Middle frontal gyrus (tissue), 1 donor: ENCODE data around the gene AIMP1.

Experiments
- DNase-seq: peaks from one replicate; pipeline ENCODE4 v3.0.0-alpha.2; 2015; ENCODE audit warnings: low spot score; ENCODE audit errors: extremely low spot score

Gene AIMP1

GRCh38 chr4:106315968-106316772 is at the start of gene AIMP1, which contains the start of gene TBCK:
Gene AIMP1 (plus strand): TSS chr4:106316550. CDS start chr4:106325010, 8,460 bp downstream.
Gene TBCK (minus strand): TSS chr4:106316209. CDS start chr4:106308960, 7,249 bp downstream.
- DNase-seq: peak; percentile 77

GRCh38 chr4:106268786-106269185 is 47.6 kb upstream of the AIMP1 start:
- no peak for DNase-seq

DNA sequence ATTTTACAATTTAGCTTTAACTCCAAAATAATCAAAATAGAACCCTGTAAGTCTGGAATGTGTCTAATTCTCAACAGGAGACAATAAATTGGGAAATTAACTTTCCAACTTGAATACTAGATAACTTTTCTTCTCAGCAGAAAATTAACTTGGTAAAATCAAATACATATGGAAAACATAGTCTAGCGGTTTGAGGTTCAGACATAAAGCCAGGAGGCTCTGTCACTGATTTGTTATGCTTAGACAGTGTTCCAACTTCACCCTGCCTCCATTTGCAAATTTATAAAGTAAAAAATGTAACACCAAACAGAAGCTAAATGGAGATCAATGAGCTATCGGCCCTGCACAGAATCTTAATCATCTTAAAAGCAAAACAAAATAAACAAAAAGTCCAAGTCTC is 46.6 kb upstream of the AIMP1 start:
- no peak for DNase-seq

DNA sequence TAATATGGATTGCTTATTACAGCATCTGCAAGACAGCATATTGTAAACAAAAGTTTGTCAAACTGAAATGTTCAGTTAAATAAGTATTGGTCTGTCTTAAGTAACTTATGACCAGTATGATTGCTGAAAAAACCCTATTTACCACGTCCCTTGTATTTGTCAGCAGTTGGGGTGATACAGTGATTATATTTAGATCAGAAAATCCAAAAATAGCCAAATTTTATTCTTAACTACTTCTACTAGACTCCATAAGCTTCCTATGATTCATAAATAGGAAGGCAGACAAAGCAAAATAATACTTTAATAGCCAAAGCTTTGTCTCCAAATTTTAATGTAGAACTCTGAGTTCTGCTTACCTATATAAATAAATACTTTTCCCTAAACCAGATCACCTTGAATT is 45.6 kb upstream of the AIMP1 start:
- no peak for DNase-seq

DNA sequence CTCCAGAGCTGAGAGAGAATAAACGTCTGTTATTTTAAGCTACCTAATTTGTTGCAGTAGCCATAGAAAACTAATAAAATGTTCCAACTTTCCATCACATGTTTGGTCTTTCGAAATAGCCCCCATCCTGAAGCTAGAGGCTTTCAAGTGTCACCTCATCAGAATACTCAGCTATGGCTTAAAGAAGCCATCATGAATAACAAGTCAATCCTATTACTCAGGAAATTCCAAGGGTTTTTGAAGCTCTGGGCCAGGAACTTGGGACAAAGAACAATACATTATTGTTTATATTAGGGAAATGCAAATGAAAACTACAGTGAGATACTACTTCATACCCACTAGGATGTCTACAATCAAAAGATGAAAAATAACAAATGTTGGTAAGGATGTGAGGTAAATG is 42.5 kb upstream of the AIMP1 start:
- no peak for DNase-seq

- no peak for DNase-seq
Observed at GRCh38 chr4:106277140-106277675, 39.1 kb upstream of the AIMP1 start.

GRCh38 chr4:106284227-106284626 is 32.1 kb upstream of the AIMP1 start:
- DNase-seq: no peak

GRCh38 chr4:106286611-106287010 is 29.7 kb upstream of the AIMP1 start:
- DNase-seq: no peak

- no peak for DNase-seq
Observed at GRCh38 chr4:106287353-106287969, 28.9 kb upstream of the AIMP1 start.

DNA sequence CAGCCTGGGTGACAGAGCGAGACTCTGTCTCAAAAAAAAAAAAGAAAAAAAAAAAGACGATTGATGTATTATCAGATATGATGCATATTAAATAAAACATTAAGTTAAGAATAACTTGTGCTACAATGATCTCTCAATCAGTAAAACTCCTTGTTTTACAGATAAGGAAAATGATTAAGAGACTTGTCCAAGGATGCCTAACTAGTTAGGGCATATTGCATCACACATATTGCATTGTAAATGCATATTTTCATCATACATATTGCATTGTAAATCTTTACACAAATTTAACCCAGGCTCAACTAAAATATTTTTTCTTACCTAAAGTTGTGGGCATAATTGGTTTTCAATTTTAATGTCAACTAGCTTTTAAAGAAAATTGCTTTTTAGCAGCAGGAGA is 26.6 kb upstream of the AIMP1 start:
- DNase-seq: no peak

- no peak for DNase-seq
Observed at GRCh38 chr4:106291678-106292077, 24.7 kb upstream of the AIMP1 start.

DNA sequence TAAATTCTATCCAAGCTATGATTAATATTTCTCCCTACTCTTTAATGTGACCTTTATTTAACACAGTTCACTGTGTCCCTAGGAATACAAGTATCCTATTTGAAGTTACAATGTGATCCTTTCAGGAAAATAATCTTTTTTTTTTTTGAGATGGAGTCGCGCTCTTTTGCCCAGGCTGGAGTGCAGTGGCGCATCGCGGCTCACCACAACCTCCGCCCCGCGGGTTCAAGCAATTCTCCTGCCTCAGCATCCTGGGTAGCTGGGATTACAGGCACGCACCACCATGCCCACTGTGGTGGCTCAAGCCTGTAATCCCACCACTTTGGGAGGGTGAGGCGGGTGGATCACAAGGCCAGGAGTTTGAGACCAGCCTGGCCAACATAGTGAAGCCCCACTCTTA is 22.3 kb upstream of the AIMP1 start:
- DNase-seq: no peak

DNA sequence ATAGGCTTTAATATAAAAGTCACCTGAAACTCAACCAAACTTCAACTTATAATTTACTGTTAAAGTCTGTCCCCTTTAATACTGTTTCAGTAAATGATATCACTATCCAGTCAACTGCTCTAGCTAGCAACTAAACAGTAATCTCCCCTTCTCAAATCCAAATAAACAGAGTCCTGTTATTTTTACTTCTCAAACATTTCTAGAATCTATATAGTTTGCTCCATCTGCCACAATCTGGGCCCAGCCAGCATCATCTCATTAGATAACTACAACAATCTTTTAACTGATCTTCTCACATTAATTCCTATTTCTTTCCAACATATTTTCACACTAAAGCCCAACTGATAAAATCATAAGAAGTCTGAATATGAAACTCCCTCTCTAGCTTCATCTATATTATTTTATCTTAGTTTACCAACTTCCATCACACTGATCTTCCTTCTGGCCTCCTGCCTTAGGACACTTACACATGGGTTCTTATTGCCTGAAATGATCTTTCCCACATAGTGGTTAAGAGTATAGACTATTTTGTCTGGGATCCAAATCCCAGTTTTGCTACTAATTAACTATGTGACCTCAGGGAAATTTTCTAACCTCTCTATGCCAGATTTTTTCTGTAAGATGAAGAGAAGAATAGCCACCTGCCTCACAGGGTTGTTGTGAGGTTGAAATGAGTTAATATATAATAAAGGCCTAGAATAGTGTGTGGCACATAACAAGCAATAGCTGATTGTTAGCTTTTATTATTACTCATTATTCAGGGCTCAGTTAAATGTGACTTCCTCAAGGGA is 18.9 kb upstream of the AIMP1 start:
- DNase-seq: no peak

DNA sequence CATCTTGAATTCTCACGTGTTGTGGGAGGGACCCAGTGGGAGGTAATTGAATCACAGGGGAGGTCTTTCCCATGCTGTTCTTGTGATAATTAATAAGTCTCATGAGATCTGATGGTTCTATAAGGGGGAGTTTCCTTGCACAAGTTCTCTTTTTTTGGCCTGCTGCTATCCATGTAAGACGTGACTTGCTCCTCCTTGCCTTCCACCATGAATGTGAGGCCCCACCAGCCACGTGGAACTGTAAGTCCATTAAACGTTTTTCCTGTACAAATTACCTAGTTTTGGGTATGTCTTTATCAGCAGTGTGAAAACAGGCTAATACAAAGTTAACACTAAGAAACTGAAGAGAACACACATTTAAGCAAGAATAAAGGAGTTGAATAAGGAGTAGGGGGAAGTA is 16.4 kb upstream of the AIMP1 start:
- no peak for DNase-seq

- DNase-seq: no peak
Observed at GRCh38 chr4:106301393-106302061, 14.8 kb upstream of the AIMP1 start.

DNA sequence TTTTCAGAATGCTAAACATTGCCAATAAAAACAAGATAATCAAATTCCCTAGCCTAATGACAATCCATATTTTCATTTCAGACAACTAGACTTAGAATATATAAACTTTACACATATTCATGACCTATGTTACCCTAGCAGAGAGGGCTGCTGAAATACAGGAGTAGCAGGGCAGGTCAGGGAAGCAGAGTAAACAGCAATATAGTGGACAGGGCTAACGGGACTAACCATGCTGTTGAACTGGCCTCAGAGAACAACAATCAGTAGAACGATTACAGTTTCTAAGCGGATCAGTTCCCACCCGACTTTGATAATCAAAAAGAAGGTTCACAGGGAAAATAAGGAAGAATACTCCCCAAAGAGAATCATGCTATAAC is 14.3 kb upstream of the AIMP1 start:
- no peak for DNase-seq

GRCh38 chr4:106303548-106304281 is 12.6 kb upstream of the AIMP1 start:
- DNase-seq: no peak

DNA sequence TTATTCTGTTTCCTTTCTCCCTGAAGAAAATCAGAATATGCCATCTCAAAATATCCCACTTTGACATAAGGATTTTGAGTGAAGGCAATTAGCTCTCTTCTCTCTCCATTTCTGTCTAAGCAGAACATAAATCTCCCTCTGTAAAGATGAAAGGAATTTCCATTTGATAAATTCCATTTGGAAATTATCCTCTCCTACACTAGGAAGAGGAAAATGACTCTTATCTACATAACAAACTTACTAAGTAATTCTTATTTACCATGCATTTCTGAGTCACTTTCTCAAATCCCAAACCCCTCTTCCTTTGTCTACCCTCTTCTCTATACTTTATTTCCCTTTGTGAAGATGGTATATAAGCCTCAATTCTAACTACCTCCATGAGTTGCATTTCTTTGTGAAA is 11.7 kb upstream of the AIMP1 start:
- no peak for DNase-seq

- no peak for DNase-seq
Observed at GRCh38 chr4:106305435-106306055, 10.8 kb upstream of the AIMP1 start.

DNA sequence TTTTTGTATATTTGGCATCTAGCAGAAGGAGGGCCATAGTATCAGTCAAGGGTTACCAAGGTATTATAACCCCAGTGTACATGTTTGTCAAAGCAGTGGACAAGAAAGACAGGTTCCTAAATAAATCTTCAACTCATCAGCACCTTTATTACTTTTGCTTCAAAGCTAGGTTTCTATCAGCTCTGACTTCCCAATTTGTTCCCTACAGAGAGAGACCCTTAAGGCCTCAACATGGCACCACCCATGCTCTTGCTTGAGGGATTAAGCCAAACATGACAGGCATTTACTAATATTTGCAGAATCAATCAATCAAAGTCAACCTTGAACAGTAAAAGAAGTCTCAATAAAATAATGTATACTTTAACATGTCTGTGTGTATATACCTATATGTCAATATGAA is 9.8 kb upstream of the AIMP1 start:
- no peak for DNase-seq
